GM23248 (cell line): Measurements from ENCODE around the gene TPR.
"Not testable (repeated sequence)": the region's sequence is repeated elsewhere in the genome, so short reads cannot be mapped to it uniquely, and the experiment has no call there.

Experiments
- EZH2 ChIP-seq: fragments of 200-600 bp; sonication (generic); IDR thresholded peaks from 2 replicates; pipeline ENCODE4 v1.6.1; 2018; ENCODE audit warnings: antibody characterized with exemption, mild to moderate bottlenecking; ENCODE audit not compliant: insufficient read depth, poor library complexity, severe bottlenecking
- EZH2phosphoT487 ChIP-seq: fragments of 200-600 bp; sonication (generic); IDR thresholded peaks from 2 replicates; pipeline ENCODE4 v1.6.1; 2018; ENCODE audit warnings: antibody characterized with exemption, moderate library complexity, mild to moderate bottlenecking, low read depth; ENCODE audit not compliant: insufficient read depth

DNA sequence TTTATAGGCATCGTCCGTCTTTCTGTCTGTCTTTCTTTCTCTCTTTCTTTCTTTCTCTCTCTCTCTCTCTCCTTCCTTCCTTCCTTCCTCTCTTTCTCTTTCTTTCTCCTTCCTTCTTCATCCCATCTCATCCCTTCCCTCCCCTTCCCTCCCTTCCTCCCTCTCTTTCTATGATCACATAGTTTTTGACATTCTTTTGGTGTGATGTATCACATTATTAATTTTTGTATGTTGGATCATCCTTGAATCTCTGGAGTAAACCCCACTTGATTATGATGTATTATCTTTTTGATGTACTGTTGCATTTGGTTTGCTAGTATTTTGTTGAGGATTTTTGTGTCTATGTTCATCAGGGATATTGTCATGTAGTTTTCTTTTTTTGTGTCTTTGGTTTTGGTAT lies 26.4 kb upstream of the TPR start:
- not testable (repeated sequence) for TF ChIP-seq EZH2, EZH2phosphoT487
